Caki2 (cell line): Measurements from ENCODE around the gene TYROBP. TPM values are rescaled to one million over a fixed set of nuclear protein-coding genes. Genes with fewer than 3 reads are reported as not detected.
"Not testable (repeated sequence)": the region's sequence is repeated elsewhere in the genome, so short reads cannot be mapped to it uniquely, and the experiment has no call there.

Experiments used
- DNase-seq: peaks from one replicate; pipeline ENCODE4 v3.0.0-alpha.2; 2015; ENCODE audit warnings: low read depth
- in situ Hi-C: cut with HindIII; loops from 2 replicates; pipeline ENCODE4 v1.10.0; 2016; ENCODE audit warnings: low sequenced_read_pairs, low pct_unique_long_range_greater_than_20kb, mixed read lengths
- total RNA-seq: library from RNA; depleted of rRNA; stranded (reverse); fragments of >200 nt; shearing (Covaris generic); gene quantifications from 2 replicates; pipeline ENCODE4 v1.2.3, GENCODE V29; 2014; ENCODE audit warnings: low replicate concordance

Gene TYROBP
- total RNA-seq, 1 experiment from 2014 or later: not detected

GRCh38 chr19:35935911-35936737 is 28.0 kb upstream of the TYROBP start, which contains the start of gene LRFN3:
Gene LRFN3, plus strand, starts transcription at chr19:35936374. Its CDS starts 3,052 bp downstream, at chr19:35939426.
- in situ Hi-C loops: no loop called here

GRCh38 chr19:35932291-35932936 is 24.3 kb upstream of the TYROBP start:
- no peak for DNase-seq
- in situ Hi-C loops: no loop called here

More at GRCh38 chr19:35935911-35936737, 28.0 kb upstream of the TYROBP start, which contains the start of gene LRFN3:
- DNase-seq: peak; percentile 47

GRCh38 chr19:35931874-35932202 is 23.7 kb upstream of the TYROBP start:
- DNase-seq: no peak
- in situ Hi-C loops: no loop called here

- in situ Hi-C loops: no loop called here
- peak; percentile 100 for DNase-seq
These were observed 23.2 kb upstream of the TYROBP start for GRCh38 chr19:35931161-35931873.

GRCh38 chr19:35929876-35930275 is 21.8 kb upstream of the TYROBP start:
- no peak for DNase-seq
- in situ Hi-C loops: no loop called here

GRCh38 chr19:35928507-35928906 is 20.4 kb upstream of the TYROBP start:
- in situ Hi-C loops: no loop called here
- peak; percentile 37 for DNase-seq

- in situ Hi-C loops: no loop called here
- no peak for DNase-seq
These were observed 17.4 kb upstream of the TYROBP start for GRCh38 chr19:35925501-35925900.

- in situ Hi-C loops: no loop called here
- DNase-seq: no peak
These were observed 12.9 kb upstream of the TYROBP start for GRCh38 chr19:35921012-35921411.

GRCh38 chr19:35919306-35919705 is 11.2 kb upstream of the TYROBP start:
- no peak for DNase-seq
- in situ Hi-C loops: no loop called here

GRCh38 chr19:35915443-35915842 is 7.3 kb upstream of the TYROBP start:
- DNase-seq: no peak
- in situ Hi-C loops: no loop called here

GRCh38 chr19:35913589-35913988 is 5.5 kb upstream of the TYROBP start:
- in situ Hi-C loops: no loop called here
- peak; percentile 27 for DNase-seq

- in situ Hi-C loops: no loop called here
- peak; percentile 73 for DNase-seq
These were observed 3.7 kb upstream of the TYROBP start for GRCh38 chr19:35911790-35912189.

- DNase-seq: no peak
- in situ Hi-C loops: no loop called here
These were observed 3.1 kb upstream of the TYROBP start for GRCh38 chr19:35911173-35911572.

GRCh38 chr19:35910355-35910754 is 2.3 kb upstream of the TYROBP start:
- DNase-seq, in situ Hi-C loops: not testable (repeated sequence)

GRCh38 chr19:35909684-35910035 is 1.6 kb upstream of the TYROBP start:
- DNase-seq: no peak
- in situ Hi-C loops: no loop called here

GRCh38 chr19:35908973-35909683 is 1.0 kb upstream of the TYROBP start:
- DNase-seq: no peak
- in situ Hi-C loops: no loop called here

- in situ Hi-C loops: no loop called here
- no peak for DNase-seq
These were observed 734 bp downstream of the TYROBP start for GRCh38 chr19:35907377-35907745.

- in situ Hi-C loops: no loop called here
- DNase-seq: no peak
These were observed 2.8 kb downstream of the TYROBP start for GRCh38 chr19:35905178-35905727.
